H9 (cell line): ENCODE measurements around the gene USP9X. TPM values are rescaled to one million over a fixed set of nuclear protein-coding genes. Genes with fewer than 3 reads are reported as not detected.
A peak's percentile ranks its signal among the peaks of the same experiment; 100 is the strongest.
"Not testable (repeated sequence)": the region's sequence is repeated elsewhere in the genome, so short reads cannot be mapped to it uniquely, and the experiment has no call there.

Experiments
- DNase-seq: peaks from one replicate; pipeline ENCODE4 v3.0.0-alpha.2; 2017
- H2AFZ ChIP-seq: one replicate; pipeline ENCODE4 v1.6.1; 2013; ENCODE audit warnings: mild to moderate bottlenecking, low read length, control low read depth, moderate library complexity
- H2AK5ac ChIP-seq: 2 replicates; pipeline ENCODE4 v1.6.1; 2013; ENCODE audit warnings: low read length, control low read depth, mixed read lengths; ENCODE audit not compliant: insufficient read length
- H2BK120ac ChIP-seq: one replicate; pipeline ENCODE4 v1.6.1; 2013; ENCODE audit warnings: low read depth, mild to moderate bottlenecking, low read length, control low read depth, inconsistent platforms; ENCODE audit not compliant: poor library complexity, severe bottlenecking
- H2BK12ac ChIP-seq: 2 replicates; pipeline ENCODE4 v1.6.1; 2013; ENCODE audit warnings: low read length, control low read depth, mixed read lengths, low read depth; ENCODE audit not compliant: insufficient read length
- H2BK15ac ChIP-seq: 2 replicates; pipeline ENCODE4 v1.6.1; 2013; ENCODE audit warnings: low read depth, low read length, control low read depth
- H2BK20ac ChIP-seq: one replicate; pipeline ENCODE4 v1.6.1; 2013; ENCODE audit warnings: low read depth, mild to moderate bottlenecking, low read length, control low read depth, inconsistent platforms; ENCODE audit not compliant: poor library complexity, severe bottlenecking
- H2BK5ac ChIP-seq: 2 replicates; pipeline ENCODE4 v1.6.1; 2013; ENCODE audit warnings: low read length, control low read depth, mixed read lengths; ENCODE audit not compliant: insufficient read length
- H3K14ac ChIP-seq: 2 replicates; pipeline ENCODE4 v1.6.1; 2013; ENCODE audit warnings: low read length, control low read depth; ENCODE audit not compliant: insufficient read depth
- H3K18ac ChIP-seq: 2 replicates; pipeline ENCODE4 v1.6.1; 2013; ENCODE audit warnings: low read depth, mild to moderate bottlenecking, mixed read lengths, low read length, control low read depth; ENCODE audit not compliant: insufficient read length
- H3K23ac ChIP-seq: 2 replicates; pipeline ENCODE4 v1.6.1; 2013; ENCODE audit warnings: low read length, control low read depth, mixed read lengths, low read depth; ENCODE audit not compliant: insufficient read length
- H3K23me2 ChIP-seq: 2 replicates; pipeline ENCODE4 v1.6.1; 2013; ENCODE audit warnings: low read depth, mild to moderate bottlenecking, mixed read lengths, low read length, control low read depth; ENCODE audit not compliant: insufficient read length, poor library complexity, severe bottlenecking
- H3K27ac ChIP-seq: 2 replicates; pipeline ENCODE4 v1.5.1; 2013; ENCODE audit warnings: low read length, control low read depth, mixed read lengths, low read depth; ENCODE audit not compliant: insufficient read length
- H3K27me3 ChIP-seq: 2 replicates; pipeline ENCODE4 v1.6.1; 2013; ENCODE audit warnings: low read length, control low read depth, inconsistent platforms; ENCODE audit not compliant: insufficient read depth
- H3K4ac ChIP-seq: 2 replicates; pipeline ENCODE4 v1.6.1; 2013; ENCODE audit warnings: low read depth, mild to moderate bottlenecking, control low read depth, inconsistent platforms, low read length, moderate library complexity
- H3K4me1 ChIP-seq: 2 replicates; pipeline ENCODE4 v1.6.1; 2013; ENCODE audit warnings: low read length, control low read depth, inconsistent platforms; ENCODE audit not compliant: insufficient read depth
- H3K4me2 ChIP-seq: 2 replicates; pipeline ENCODE4 v1.6.1; 2013; ENCODE audit warnings: low read length, control low read depth, mixed read lengths; ENCODE audit not compliant: insufficient read length, insufficient read depth
- H3K56ac ChIP-seq: 2 replicates; pipeline ENCODE4 v1.6.1; 2013; ENCODE audit warnings: low read depth, mild to moderate bottlenecking, mixed read lengths, low read length, control low read depth; ENCODE audit not compliant: insufficient read length
- H3K79me1 ChIP-seq: 2 replicates; pipeline ENCODE4 v1.6.1; 2013; ENCODE audit warnings: low read depth, mild to moderate bottlenecking, moderate library complexity, low read length, control low read depth, inconsistent platforms; ENCODE audit not compliant: insufficient read depth, poor library complexity, severe bottlenecking
- H3K79me2 ChIP-seq: 2 replicates; pipeline ENCODE4 v1.6.1; 2013; ENCODE audit warnings: low read length, control low read depth, inconsistent platforms; ENCODE audit not compliant: insufficient read depth
- H3K9ac ChIP-seq: 2 replicates; pipeline ENCODE4 v1.6.1; 2013; ENCODE audit warnings: low read length, control low read depth, mixed read lengths; ENCODE audit not compliant: insufficient read length; ENCODE audit errors: extremely low read depth
- H3K9me3 ChIP-seq: one replicate; pipeline ENCODE4 v1.6.1; 2013; ENCODE audit warnings: low read depth, low read length, inconsistent platforms; ENCODE audit not compliant: control insufficient read depth
- H3T11ph ChIP-seq: one replicate; pipeline ENCODE4 v1.6.1; 2013; ENCODE audit warnings: mild to moderate bottlenecking, low read length, control low read depth, inconsistent platforms
- H4K20me1 ChIP-seq: one replicate; pipeline ENCODE4 v1.6.1; 2013; ENCODE audit not compliant: control insufficient read depth, insufficient read length, insufficient read depth
- H4K5ac ChIP-seq: 2 replicates; pipeline ENCODE4 v1.6.1; 2013; ENCODE audit warnings: low read depth, mild to moderate bottlenecking, mixed read lengths, low read length, control low read depth; ENCODE audit not compliant: insufficient read length
- H4K8ac ChIP-seq: replicated peaks from 2 replicates; pipeline ENCODE4 v1.6.1; 2013; ENCODE audit warnings: low read length, control low read depth, mixed read lengths, low read depth; ENCODE audit not compliant: insufficient read length
- H4K91ac ChIP-seq: 2 replicates; pipeline ENCODE4 v1.6.1; 2013; ENCODE audit warnings: low read depth, mild to moderate bottlenecking, moderate library complexity, mixed read lengths, low read length, control low read depth; ENCODE audit not compliant: insufficient read length
- H3K27ac Mint-ChIP-seq, 3 experiments: 2 replicates in 2 of 3; 3 replicates in 1 of 3; pipeline ENCODE4 v1.8.0; 2020 to 2021; ENCODE audit warnings: mixed read lengths in 3 of 3, mild to moderate bottlenecking in 1 of 3, moderate library complexity in 1 of 3
- H3K27me3 Mint-ChIP-seq: 2 replicates; pipeline ENCODE4 v1.8.0; 2021; ENCODE audit warnings: low read depth, mild to moderate bottlenecking, moderate library complexity, mixed read lengths
- H3K36me3 Mint-ChIP-seq, 3 experiments: 2 replicates in 2 of 3; 3 replicates in 1 of 3; pipeline ENCODE4 v1.8.0; 2020 to 2021; ENCODE audit warnings: low read depth in 3 of 3, mixed read lengths in 3 of 3; ENCODE audit not compliant: insufficient read depth in 1 of 3
- H3K4me1 Mint-ChIP-seq, 2 experiments: 2 replicates each; pipeline ENCODE4 v1.8.0; 2020; ENCODE audit warnings: mixed read lengths in 2 of 2
- H3K4me3 Mint-ChIP-seq, 2 experiments: 2 replicates in 1 of 2; 3 replicates in 1 of 2; pipeline ENCODE4 v1.8.0; 2020 to 2021; ENCODE audit warnings: mild to moderate bottlenecking in 2 of 2, mixed read lengths in 2 of 2, moderate library complexity in 1 of 2
- H3K9me3 Mint-ChIP-seq, 2 experiments: 2 replicates in 1 of 2; 3 replicates in 1 of 2; pipeline ENCODE4 v1.8.0; 2020; ENCODE audit warnings: mild to moderate bottlenecking in 2 of 2, mixed read lengths in 2 of 2, moderate library complexity in 1 of 2
- CTCF ChIP-seq: fragments of 200-600 bp; sonication (generic); conservative IDR thresholded peaks from 3 replicates; pipeline ENCODE4 v1.8.0; 2021; ENCODE audit warnings: antibody characterized with exemption, mild to moderate bottlenecking
- WGBS: extraction: QIAGEN DNeasy Blood & Tissue Kit; methylation state at CpG from one replicate; pipeline ENCODE4 v1.1.7; 2013; ENCODE audit warnings: missing lambda C conversion rate, low lambda C conversion rate, mixed read lengths; ENCODE audit not compliant: insufficient read length; ENCODE audit errors: extremely low coverage; 5-methylcytosine and 5-hydroxymethylcytosine counted together
- total RNA-seq: library from RNA; stranded (reverse); gene quantifications from 2 replicates; pipeline ENCODE4 v1.2.1, GENCODE V29; 2021

USP9X gene
- total RNA-seq, 1 experiment from 2014 or later, result 284 TPM

GRCh38 chrX:41276661-41277506 is 191.6 kb downstream of the USP9X start:
- H3K4ac ChIP-seq, result no peak overlapping the region
- no peaks in the 10 kb centered on the region for H4K20me1 ChIP-seq
- no peak overlapping the region for H2AK5ac ChIP-seq
- H3K4me1 Mint-ChIP-seq, result peaks cover 5 to 12% of the 10 kb centered on the region in 2 experiments
- no peak overlapping the region for H2BK15ac ChIP-seq
- no peaks in the 10 kb centered on the region; the same call in 1 of the 2 replicates for H3K27me3 Mint-ChIP-seq
- H3K27ac Mint-ChIP-seq, result no peak overlapping the region
- H3K18ac ChIP-seq, result no peak overlapping the region
- peak overlapping the region; percentile 83 for H2BK20ac ChIP-seq
- no peak overlapping the region for H3K23ac ChIP-seq
- H3K4me1 ChIP-seq, result no peaks in the 10 kb centered on the region; the same call in 1 of the 2 replicates
- H3K4me3 Mint-ChIP-seq, result peak overlapping the region; percentile 53 to 72
- H2BK120ac ChIP-seq, result no peak overlapping the region
- H2BK5ac ChIP-seq, result no peak overlapping the region
- no CpG with 5 or more reads among the region's 19 CpGs for WGBS
- no peak overlapping the region for H4K5ac ChIP-seq
- 0 out of 2 replicates have a peak overlapping the region, but pooled peaks have one; percentile 76 for H3K14ac ChIP-seq
- H3K23me2 ChIP-seq, result no peaks in the 10 kb centered on the region
- no peak overlapping the region for H2BK12ac ChIP-seq
- H3K79me2 ChIP-seq, result no peaks in the 10 kb centered on the region
- H4K91ac ChIP-seq, result no peak overlapping the region
- peaks cover 44% of the 10 kb centered on the region in 2 experiments for H3K9me3 Mint-ChIP-seq
- H3K9ac ChIP-seq, result peak overlapping the region; percentile 33
- no peaks in the 10 kb centered on the region for H3K27me3 ChIP-seq
- H3K56ac ChIP-seq, result no peak overlapping the region
- H3K36me3 Mint-ChIP-seq, result peaks cover 0 to 4% (median 0%) of the 10 kb centered on the region in 3 experiments; a peak in 1 of 7 replicates
- H3K79me1 ChIP-seq, result no peaks in the 10 kb centered on the region
- no peak overlapping the region for H2AFZ ChIP-seq
- TF ChIP-seq CTCF, result no peak
- DNase-seq, result peak; percentile 43
- no peak overlapping the region for H3K27ac ChIP-seq
- H4K8ac ChIP-seq, result no peak overlapping the region
- no peaks in the 10 kb centered on the region for H3K9me3 ChIP-seq
- no peak overlapping the region for H3T11ph ChIP-seq
- H3K4me2 ChIP-seq, result peak overlapping the region; percentile 52

GRCh38 chrX:41282307-41282706 is 197.1 kb downstream of the USP9X start:
- H2AK5ac ChIP-seq, DNase-seq, H3K14ac ChIP-seq, H3K4me1 ChIP-seq, H3K4me3 Mint-ChIP-seq, H3K79me2 ChIP-seq, H3K27ac ChIP-seq, H2BK5ac ChIP-seq, H2AFZ ChIP-seq, H3T11ph ChIP-seq, H3K9ac ChIP-seq, H3K27me3 ChIP-seq, H4K8ac ChIP-seq, H4K5ac ChIP-seq, H2BK120ac ChIP-seq, H4K91ac ChIP-seq, H3K9me3 ChIP-seq, H3K23me2 ChIP-seq, H3K56ac ChIP-seq, H3K36me3 Mint-ChIP-seq, H2BK20ac ChIP-seq, H3K4ac ChIP-seq, H3K4me2 ChIP-seq, H3K27me3 Mint-ChIP-seq, H3K79me1 ChIP-seq, H3K23ac ChIP-seq, H3K27ac Mint-ChIP-seq, H2BK15ac ChIP-seq, H3K18ac ChIP-seq, H2BK12ac ChIP-seq, H4K20me1 ChIP-seq: not testable (repeated sequence)
- Mint-ChIP-seq H3K4me1 (peaks cover 5 to 11% of the 10 kb centered on the region in 2 experiments), H3K9me3 (peaks cover 43 to 48% of the 10 kb centered on the region in 2 experiments)
- WGBS, result no CpG with 5 or more reads among the region's 5 CpGs
